NCI-H1694 treated with DMSO at 0.1 percent for 48 hours (cell line): ENCODE measurements around the gene WDR7.

ENCODE experiments used
- DNase-seq: peaks from one replicate; lab custom pipeline; 2025; lab: John Stamatoyannopoulos, UW

WDR7 gene

DNA sequence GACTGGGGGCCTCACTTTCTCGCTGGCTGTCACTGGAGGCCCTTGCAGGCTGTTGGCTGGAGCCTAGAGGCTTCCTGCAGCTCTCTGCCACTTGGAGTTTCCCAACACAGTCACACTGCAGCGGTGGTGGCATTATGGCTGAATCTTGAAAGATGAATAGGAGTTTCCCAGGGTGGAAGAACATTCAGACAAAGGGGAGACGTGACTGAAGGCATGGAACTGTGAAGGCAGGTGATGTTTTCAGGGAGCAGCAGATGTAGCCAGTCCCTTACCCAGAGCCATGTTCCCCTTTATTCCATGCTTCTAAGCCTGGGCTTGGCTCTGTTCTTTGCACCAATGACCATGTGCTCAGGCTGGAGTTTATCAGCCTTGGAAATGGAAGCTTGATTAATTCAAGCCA is 389.0 kb downstream of the WDR7 start:
- DNase-seq, result no peak

DNA sequence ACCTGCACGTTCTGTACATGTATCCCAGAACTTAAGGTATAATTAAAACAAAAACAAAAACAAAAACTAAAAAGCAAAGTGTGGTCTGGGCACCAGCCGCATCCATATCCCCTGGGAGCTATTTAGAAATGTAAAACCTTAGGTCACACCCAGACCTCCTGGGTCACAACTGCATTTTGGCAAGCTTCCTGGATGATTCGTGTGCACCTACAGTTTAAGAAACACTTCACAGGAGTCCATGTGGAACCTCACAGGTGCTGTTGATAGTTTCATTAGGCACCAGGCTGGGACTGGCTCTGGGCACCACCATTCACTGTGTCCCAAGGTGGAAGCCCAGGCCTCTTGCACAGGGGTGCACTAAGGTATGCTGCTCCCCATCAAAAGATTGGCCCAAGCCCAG is 392.1 kb downstream of the WDR7 start:
- DNase-seq, result no peak

DNA sequence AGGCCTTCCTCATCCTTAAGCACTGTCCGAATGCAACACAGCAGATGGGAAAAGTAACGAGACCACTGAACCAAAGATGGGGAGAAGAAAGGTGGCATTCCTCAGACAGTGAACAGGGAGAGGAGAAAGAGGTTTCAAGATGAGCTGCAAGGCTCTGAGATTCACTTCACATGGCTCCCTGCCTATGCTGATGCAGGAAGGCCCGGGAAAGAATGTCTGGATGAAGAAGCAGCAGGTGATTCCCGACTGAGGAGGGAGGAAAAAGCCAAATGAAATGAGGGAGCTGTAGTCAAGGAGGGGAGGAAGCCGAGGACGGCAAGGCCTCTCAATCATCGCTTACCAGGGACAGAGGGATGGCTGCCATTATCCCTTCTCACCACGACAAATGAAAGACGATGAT is 397.2 kb downstream of the WDR7 start:
- DNase-seq, result no peak

DNA sequence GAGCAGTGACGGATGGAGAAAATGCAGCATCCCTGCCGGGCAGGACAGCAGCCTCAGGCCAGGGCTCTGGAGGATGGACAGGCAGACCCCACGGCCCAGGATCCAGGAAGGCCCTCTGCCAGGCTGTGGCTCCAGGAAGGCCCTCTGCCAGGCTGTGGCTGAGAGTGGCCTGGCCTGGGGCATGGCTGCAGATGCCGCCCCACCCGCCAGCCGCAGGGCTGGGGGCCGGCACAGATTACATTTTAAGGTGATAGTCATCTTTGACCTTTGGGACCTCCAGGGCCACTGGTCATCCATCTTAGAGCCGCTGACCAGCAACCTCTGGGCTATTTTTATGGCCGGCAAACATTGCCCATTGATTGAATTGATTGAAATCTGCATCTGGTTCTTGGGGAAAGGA is 397.7 kb downstream of the WDR7 start:
- DNase-seq, result no peak

DNA sequence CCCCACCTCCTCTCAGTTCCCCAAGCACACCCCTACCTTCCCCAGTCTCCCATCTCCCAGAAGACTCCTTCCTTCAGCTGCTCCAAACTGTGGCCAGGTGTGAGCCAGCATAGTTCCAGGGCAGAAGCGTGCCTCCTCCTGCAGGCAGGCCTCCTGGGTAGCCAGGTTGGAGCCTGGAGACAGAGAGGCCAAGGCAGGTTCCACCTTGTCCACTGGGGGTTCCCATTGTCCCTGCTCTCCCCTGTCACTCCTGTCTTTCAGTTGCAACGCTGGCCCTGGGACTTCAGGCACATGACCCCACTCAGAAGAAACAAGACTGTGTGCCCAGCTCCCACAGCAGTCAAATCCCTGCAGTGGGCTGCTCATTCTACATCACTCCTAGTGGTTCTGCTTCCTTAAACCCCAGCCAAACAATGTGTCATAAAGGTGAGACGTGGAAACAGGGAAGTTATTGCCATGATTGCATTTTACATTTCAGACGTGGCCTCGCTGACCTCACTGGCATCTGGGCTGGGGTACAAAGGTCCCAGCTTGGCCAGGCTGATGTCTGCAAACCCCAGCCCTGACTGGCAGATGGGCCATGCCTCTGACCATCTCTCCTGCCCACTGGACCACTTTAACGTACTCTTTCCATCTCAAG is 399.3 kb downstream of the WDR7 start:
- DNase-seq, result no peak

DNA sequence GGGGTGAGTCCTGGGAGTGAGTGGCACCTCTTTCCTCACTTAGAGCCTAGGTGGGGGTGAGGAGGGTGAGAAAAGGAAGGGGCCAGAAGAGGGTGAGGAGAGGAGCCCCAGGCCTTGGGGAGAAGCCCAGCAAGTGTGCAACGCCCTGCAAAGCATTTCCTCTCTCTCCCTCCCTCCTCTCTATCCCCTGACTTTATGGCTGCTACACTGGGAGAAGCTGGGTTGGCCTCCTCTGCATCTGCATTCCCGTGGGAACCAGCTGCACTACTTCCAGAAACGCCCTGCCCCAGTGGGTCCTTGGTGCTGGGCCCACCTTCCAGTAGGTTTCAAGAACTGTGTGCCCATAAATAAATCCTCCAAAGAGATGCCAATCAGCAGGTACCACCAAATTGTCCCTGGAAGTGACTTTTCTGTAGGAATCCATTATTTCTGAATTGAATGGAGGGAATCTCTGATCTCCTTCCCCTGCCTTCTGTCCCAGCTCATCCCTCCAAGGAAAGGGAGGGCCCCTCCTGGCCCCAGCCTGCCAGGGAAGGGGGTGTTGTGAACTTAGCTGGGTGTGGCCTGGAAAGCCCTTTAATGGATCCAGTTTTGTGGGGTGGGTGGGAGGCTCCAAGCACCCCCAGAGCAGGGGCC is 400.0 kb downstream of the WDR7 start:
- DNase-seq, result no peak

DNA sequence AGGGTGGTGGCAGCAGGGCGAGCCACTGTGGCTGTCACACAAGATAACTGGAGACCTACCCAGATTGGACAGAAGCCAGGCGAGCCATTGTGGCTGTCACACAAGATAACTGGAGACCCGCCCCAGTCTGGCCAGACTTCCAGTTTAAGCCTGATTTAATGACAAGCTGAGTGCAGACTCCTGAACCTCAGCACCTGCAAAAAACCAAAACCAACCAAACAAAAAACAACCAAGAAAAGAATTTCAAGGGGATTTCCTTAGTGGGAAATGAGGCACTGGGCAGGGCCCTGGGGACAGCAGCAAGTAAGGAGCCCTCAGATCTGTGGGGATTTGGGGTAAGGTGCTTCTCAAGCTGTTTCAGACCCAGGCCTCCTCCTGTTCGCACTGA is 400.5 kb downstream of the WDR7 start:
- no peak for DNase-seq

DNA sequence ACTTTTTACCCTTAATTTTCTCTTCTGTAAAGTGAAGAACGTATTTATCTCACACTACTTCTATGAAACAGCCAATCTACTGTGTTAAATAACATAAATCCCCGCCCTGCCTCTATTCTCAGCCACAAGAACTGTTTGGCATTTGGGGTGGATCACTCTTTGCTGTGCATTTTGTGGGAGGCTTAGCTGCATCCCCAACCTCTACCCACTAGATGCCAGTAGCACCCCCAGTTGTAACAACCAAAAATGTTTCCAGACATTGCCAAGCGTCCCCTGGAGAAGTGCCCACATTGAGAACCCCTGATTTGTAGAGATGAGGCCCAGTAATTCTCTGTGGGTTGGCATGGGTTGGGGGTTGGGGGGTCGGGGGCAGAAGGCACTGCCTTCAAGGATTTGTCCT is 401.0 kb downstream of the WDR7 start:
- DNase-seq, result no peak

DNA sequence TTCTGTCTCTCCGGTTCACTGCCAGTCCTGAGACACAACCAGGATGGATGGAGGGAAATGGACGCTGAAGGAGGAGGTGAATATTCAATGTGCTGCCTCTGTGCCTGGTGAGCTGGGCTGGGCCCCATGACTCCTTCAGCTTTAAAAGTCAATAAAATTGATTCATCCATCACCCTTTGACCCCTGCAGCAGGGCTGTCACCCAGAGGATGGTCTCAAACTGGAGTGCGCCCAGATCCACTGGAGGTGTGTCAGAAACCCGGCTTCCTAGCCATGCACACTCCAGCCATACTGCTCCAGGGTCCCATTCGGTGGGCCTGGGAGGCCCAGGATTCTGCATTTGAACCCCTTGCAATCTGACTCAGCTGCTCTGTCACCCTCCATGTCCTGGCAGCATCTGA is 401.6 kb downstream of the WDR7 start:
- DNase-seq, result no peak

DNA sequence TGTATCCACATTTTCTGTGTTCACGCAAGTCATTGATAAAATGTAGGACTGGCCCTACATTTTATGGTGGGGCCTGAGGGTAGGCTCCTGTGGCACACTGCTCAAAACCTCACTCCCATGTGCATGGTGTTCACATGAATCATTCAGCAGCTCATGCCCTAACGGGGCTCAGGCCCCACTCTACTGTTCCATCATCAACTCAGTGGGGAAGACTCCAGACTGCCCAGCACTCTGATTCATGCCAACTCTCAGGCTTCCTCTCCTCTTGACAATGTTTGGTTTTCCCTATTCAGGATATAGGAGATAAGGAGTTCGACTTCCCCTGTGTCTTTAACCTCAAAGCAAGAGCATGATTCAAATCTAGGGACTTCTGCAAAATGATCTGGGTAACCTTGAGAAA is 403.7 kb downstream of the WDR7 start:
- DNase-seq, result no peak

DNA sequence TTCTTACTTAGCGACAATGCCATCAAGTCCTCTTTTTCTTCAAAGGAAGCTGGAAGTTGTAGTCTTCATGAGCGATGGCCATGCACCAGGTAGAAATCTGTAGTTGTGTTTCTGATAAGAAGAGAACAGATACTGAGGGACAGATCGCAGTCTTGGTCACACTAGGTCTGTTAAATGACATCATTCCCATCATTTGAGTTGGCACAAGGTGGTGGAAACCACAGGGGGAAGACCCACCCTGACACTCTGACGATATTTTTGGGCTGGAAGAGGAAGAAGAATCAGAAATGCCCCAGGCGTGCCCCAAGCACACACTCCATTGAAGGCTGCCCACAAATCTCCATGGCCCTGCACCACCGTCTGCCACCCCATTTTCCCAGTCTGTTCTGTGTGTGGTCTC is 406.7 kb downstream of the WDR7 start:
- DNase-seq, result no peak

DNA sequence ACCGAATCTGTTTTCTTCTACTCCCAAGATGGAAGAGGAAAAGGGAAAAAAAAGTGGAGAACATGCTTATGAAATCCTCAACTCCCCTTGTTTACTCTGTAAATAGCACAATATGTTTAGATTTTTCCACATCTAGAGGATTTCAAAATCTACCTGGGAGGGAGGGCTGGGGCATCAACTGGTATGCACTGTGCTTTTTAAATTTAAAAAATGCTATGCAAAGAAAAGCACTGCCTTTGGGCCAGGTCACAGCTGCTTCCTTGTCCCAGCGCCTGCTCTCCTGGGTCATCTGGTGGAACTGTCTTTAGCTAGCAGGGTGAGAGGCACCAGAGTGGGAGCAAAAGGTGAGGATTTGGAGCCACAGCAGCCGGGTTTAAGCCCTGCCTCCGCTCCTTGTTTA is 407.6 kb downstream of the WDR7 start:
- no peak for DNase-seq

DNA sequence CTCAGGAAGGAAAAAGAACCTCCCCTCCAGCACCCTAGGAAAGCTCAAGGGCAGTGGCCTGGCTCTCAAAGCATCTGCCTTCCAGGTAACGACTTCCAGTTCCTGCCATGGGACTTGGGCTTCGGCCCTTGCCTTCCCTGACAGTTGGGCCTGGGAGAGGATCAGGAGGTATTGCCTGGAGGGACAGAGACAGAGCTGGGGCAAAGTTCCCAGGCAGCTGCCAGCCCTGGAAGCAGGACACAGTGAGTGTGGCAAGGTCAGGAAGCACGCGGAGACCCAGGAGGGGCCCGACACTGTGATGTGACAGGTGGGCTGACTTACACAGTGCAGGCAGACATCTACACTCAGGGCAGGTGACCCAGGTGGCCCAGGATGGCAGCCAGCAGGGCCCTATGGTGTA is 408.2 kb downstream of the WDR7 start:
- DNase-seq, result no peak

DNA sequence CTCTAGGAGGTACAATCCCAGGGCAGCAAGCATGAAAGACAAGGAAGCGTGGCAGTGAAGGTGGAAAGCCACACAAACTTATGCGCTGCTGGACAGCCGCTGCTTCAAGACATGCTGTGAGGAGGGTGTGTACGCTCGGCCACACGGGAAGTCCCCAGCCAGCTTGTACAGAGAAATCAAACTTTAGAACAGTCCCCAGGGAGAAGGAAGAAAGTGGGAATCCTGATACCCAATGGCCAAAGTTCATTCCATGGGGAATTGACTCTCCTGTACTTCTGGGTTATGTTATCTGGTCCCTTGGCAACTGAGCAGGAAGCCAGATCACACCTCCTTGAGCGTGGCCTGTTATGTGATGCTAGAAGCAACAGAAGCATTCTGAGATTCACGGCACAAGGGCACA is 409.7 kb downstream of the WDR7 start:
- DNase-seq, result no peak

DNA sequence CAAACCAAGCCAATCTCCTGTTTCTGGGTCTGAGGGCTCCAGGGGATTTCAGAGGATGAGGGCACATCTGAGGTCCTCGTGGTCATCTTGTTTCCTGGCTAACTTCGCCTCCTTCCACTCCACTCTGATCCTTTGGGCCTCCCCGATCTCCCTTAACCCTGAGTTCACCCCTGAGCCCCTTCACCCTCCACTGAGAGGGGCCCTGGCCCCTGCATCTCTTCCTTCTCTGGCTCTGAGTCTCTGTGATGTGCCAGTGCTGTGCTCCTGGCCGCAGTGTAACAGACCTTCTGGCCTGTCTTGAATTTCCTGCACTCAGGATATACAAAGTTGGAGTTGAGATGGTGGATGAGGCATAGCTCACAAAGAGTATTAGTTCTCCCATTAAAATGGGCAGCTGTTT is 411.0 kb downstream of the WDR7 start:
- no peak for DNase-seq

DNA sequence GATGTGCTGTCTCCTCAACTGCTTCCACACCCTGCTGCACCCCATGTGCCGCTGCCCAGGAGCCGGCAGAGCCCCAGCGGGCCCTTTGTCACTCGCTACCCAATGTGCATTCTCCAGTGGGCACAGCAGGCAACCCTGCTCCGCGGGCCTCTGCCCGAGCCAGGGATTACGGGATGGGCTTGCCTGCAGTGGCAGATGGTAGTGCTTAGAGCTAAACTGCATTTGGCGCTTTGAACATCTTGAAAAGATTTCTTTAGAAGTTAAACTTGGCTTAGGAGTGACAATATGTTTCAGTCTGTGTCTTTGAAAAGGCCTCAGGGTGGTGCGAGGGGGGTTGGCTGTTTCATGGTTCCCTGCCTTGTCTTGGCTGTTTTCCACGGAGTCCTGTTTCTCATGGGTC is 411.7 kb downstream of the WDR7 start:
- peak; percentile 23 for DNase-seq

DNA sequence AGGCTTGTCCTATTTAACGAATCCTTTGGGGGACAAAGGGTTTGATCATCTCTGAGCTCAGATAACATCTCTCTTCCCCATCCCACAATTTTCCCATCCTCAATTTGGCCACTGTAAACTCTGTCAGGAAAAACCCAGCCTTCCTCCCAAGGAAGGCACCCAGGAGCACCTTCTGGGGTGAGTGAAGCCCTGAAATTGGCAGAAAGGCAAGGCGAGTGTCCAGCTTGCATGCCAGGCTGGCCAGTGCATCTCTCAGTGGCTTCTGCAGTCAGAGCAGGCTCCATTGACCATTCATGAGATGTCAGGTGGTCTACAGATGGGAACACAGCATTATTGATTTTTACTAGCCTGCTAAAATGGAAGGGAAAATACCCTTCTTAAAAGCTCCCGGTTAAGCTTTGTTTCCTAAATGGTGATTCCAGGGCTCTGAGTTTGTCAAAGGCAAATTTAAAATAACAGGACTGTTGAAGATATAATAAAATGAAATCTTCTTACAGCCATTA is 412.5 kb downstream of the WDR7 start:
- no peak for DNase-seq

DNA sequence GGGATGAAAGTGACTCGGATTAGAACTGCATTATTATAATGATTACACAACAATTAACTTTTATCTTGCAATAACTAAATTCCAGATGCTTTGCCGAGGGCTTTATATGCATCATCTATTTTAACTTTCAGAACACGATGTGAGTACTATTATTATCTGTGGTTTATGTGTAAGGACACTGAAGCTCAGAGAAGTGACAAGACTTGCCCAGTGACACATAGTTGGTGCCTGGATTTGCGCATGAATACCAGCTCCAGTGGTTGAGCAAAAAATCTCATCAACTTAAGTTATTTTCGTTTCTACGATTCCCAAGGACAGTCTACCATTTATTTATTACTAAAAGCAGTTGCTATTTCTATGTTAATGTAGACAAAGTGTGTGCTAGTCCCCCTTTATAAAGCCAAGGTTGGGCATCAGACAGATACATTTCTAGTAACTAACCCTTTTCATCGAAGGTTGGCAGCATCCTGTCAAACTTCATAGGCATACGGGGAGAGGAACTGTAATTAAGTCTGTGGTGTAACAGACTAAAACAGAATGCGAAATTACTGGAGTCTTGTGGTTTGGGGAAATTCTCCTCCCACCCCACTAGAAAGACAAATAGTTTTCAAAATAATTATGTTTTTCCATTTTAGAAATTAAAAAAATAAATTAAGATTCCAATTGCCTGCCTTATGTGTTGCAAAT is 422.5 kb downstream of the WDR7 start:
- no peak for DNase-seq

DNA sequence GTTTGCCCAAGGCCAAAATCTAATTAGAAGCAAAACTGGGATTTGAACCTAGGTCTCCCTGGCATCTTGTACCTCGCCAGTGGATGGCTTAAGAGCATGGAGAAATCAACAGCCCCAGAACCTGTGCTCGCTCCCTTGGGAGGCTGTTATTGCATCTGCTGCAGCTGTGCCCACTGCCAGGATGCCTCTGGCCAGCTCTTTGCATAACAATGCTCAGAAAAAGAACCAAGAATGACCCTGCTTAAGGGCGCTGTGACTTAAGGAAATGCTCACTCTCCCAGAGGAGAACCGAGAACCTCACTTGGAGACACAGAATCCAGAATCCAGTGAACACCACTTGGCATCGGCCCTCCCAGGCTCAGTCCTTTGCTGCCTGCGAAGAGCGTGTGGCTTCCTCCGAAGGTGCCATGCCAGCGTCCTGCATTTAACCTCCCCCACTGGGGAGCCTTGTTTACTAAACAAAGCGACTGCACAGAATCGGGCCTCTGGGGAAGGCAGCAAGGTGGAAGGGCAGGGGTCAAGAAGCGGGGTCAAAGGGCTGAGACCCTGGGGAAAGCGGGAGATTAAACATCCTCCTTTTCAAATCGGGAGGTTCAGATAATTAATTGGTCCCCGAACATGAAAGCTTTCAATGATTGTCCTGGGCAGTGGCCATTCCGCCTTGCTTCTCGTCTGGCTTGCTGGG is 424.7 kb downstream of the WDR7 start:
- no peak for DNase-seq

DNA sequence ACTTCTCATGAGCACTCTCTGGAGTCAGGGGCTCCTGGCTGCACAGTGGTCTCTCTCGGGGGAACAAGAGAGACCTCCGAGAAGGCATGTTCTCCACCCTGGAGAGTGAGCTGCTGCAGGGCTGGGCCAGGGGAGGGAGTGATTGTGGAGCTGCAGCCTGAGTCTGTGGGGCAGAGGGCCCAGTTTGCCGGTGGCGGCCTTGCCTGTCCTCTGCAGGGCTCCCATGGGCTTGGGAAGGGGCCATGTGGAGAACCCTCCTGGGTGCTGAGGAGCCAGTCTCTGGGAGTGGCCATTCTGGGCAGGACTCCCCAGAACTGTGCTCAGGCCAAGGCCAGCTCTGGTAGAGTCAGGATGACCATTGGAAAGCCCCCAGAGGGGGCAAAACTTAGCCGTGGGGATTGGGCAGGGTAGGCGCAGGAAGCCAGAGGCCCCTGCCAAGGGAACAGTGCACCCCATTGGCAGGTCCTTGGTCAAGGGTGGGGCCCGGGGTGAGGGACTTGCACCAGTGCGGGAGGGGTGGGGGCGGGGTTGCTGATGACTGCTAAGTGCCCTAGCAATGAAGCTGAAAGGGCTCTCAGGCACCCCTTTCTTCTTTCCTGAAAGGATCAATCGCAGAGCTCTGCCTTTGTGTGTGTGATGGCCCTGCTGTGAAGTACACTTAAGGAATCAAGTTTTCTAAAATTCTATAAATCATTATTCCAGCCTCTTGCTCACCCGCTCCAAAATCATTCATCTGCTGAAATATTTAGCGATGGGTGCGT is 426.0 kb downstream of the WDR7 start:
- DNase-seq, result no peak

DNA sequence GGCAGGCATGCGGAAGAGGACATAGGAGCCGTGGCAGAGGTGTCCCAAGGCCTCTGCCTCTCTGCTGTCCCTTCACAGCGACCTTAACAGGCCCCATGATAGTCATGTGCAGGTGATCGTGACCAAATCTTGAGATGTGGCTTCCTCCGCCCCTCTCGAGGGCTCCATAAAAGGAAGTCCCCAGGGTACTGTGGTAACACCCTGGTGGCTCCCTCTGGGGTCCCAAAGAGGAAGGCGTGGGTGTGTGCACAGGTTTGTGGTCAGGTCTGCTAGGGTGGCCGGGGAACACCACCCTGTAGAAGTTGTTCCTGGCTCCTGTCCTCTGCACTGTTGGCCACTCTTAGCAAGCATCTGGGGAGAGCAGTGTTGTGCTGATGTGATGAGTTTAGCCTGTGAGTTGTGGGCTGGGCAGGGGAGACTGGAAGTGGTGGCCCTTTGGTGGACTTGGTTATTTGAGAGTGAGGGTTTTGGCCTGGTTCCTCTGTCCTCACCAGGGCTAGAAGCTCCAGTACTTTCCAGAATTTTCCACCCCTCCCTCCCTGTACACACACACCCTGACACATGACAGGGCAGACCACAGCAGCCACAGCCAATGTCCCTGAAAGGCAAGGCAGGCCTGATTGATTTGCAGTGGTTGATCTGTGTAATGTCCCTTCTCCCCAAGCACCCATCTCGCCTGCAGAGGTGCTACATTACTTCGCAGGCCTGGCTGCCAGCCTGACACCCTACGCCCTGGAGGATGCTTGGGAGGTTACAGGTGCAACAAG is 426.8 kb downstream of the WDR7 start:
- no peak for DNase-seq
